Activated B cell treated with CpG ODN at 0.5 μM for 24 hours (primary cell): ENCODE results near the gene TBC1D14. TPM values are rescaled to one million over a fixed set of nuclear protein-coding genes. Genes with fewer than 3 reads are reported as not detected.
A peak's percentile ranks its signal among the peaks of the same experiment; 100 is the strongest.

Experiments used
- ATAC-seq: fragments of 200-7000 bp; cut with Tn5 transposase; one replicate; pipeline ENCODE4 v1.10.0; 2021; ENCODE audit warnings: low read depth, mild to moderate bottlenecking, moderate library complexity
- CTCF ChIA-PET: fragments of 350-600 bp; sonication (Branson Sonifier 250); formaldehyde crosslinking; loops from one replicate; lab custom pipeline; 2021; ENCODE audit warnings: antibody characterized with exemption; lab: Charles Lee
- POLR2A ChIA-PET: fragments of 350-600 bp; sonication (Branson Sonifier 250); formaldehyde crosslinking; loops from one replicate; lab custom pipeline; 2021; ENCODE audit warnings: antibody characterized with exemption; lab: Charles Lee
- DNase-seq: peaks from one replicate; pipeline ENCODE4 v3.0.0; 2022
- H3K27ac Mint-ChIP-seq: one replicate; pipeline ENCODE4 v1.8.0; 2020; ENCODE audit warnings: mixed read lengths
- H3K27me3 Mint-ChIP-seq: one replicate; pipeline ENCODE4 v1.8.0; 2021; ENCODE audit warnings: mixed read lengths
- H3K36me3 Mint-ChIP-seq: one replicate; pipeline ENCODE4 v1.8.0; 2021; ENCODE audit warnings: low read depth, mixed read lengths
- H3K4me1 Mint-ChIP-seq: one replicate; pipeline ENCODE4 v1.8.0; 2021; ENCODE audit warnings: mixed read lengths
- H3K4me3 Mint-ChIP-seq: one replicate; pipeline ENCODE4 v1.8.0; 2020; ENCODE audit warnings: mild to moderate bottlenecking, mixed read lengths
- H3K9me3 Mint-ChIP-seq: one replicate; pipeline ENCODE4 v1.8.0; 2020; ENCODE audit warnings: mixed read lengths
- CTCF ChIP-seq: fragments of 200-600 bp; IDR thresholded peaks from one replicate; pipeline ENCODE4 v1.8.0; 2022; ENCODE audit warnings: antibody characterized with exemption, mild to moderate bottlenecking
- intact Hi-C: fragments of 100-400 bp; cut with micrococcal nuclease; formaldehyde crosslinking; loops from one replicate; pipeline ENCODE4 v1.15.1; 2024
- total RNA-seq: library from RNA; stranded (reverse); gene quantifications from 2 replicates; pipeline ENCODE4 v1.2.3, GENCODE V29; 2022

The TBC1D14 gene
- total RNA-seq, 1 donor from 2014 or later = 35.1 TPM

- TF ChIP-seq CTCF = no peak
- intact Hi-C loops = no loop called here
- no peaks in the 10 kb centered on the region for H3K27me3 Mint-ChIP-seq
- H3K4me3 Mint-ChIP-seq = no peak overlapping the region
- H3K27ac Mint-ChIP-seq = peak overlapping the region; percentile 35
- H3K9me3 Mint-ChIP-seq = no peaks in the 10 kb centered on the region
- peaks cover 64% of the 10 kb centered on the region for H3K4me1 Mint-ChIP-seq
- no peak for ATAC-seq
- ChIA-PET CTCF (no interaction called here), POLR2A (no interaction called here)
- DNase-seq = no peak
- H3K36me3 Mint-ChIP-seq = no peaks in the 10 kb centered on the region
Measured at GRCh38 chr4:6914448-6914847, 4.8 kb downstream of the TBC1D14 start.

GRCh38 chr4:6915041-6916005 is 5.7 kb downstream of the TBC1D14 start:
- POLR2A ChIA-PET = interaction anchor here (0.7 kb wide), 1 partner anchor 48 kb away, joined by 5 read pairs; no protein-coding TSS in a partner anchor
- intact Hi-C loops = loop anchor here (2.0 kb wide), 2 partner anchors 49 to 71 kb away; no protein-coding TSS in a partner anchor
- no peak for ATAC-seq
- TF ChIP-seq CTCF = no peak
- Mint-ChIP-seq H3K27me3 (no peaks in the 10 kb centered on the region), H3K4me3 (no peak overlapping the region), H3K27ac (no peak overlapping the region), H3K9me3 (no peaks in the 10 kb centered on the region), H3K36me3 (no peaks in the 10 kb centered on the region), H3K4me1 (peaks cover 62% of the 10 kb centered on the region)
- CTCF ChIA-PET = no interaction called here
- no peak for DNase-seq

GRCh38 chr4:6916069-6916586 is 6.5 kb downstream of the TBC1D14 start:
- H3K36me3 Mint-ChIP-seq = no peaks in the 10 kb centered on the region
- ChIA-PET CTCF (no interaction called here), POLR2A (interaction anchor here (0.7 to 1.7 kb wide), 5 partner anchors 47 to 207 kb away, joined by 4 to 9 read pairs (median 5); partner anchors contain the start of genes GRPEL1 and MRFAP1L1)
- intact Hi-C loops = loop anchor here (2.0 kb wide), 2 partner anchors 49 to 71 kb away; no protein-coding TSS in a partner anchor
- no peaks in the 10 kb centered on the region for H3K27me3 Mint-ChIP-seq
- TF ChIP-seq CTCF = no peak
- H3K4me1 Mint-ChIP-seq = peaks cover 56% of the 10 kb centered on the region
- ATAC-seq = no peak
- H3K27ac Mint-ChIP-seq = peak overlapping the region; percentile 76
- no peaks in the 10 kb centered on the region for H3K9me3 Mint-ChIP-seq
- DNase-seq = no peak
- H3K4me3 Mint-ChIP-seq = no peak overlapping the region

GRCh38 chr4:6916587-6917460 is 7.2 kb downstream of the TBC1D14 start:
- Mint-ChIP-seq H3K27ac (peak overlapping the region; percentile 76), H3K4me3 (peak overlapping the region; percentile 42), H3K27me3 (no peaks in the 10 kb centered on the region), H3K36me3 (no peaks in the 10 kb centered on the region), H3K9me3 (no peaks in the 10 kb centered on the region), H3K4me1 (peaks cover 50% of the 10 kb centered on the region)
- ChIA-PET CTCF (interaction anchor here (0.6 to 1.2 kb wide), 3 partner anchors 23 to 133 kb away, joined by 3 to 4 read pairs (median 3); no protein-coding TSS in a partner anchor), POLR2A (interaction anchor here (1.1 to 2.3 kb wide), 6 partner anchors 8 to 207 kb away, joined by 3 to 16 read pairs (median 6); partner anchors contain the start of genes GRPEL1, MRFAP1L1 and TBC1D14)
- ATAC-seq (peak; percentile 62), DNase-seq (no peak)
- intact Hi-C loops = loop anchor here (1.0 to 2.0 kb wide), 3 partner anchors 8 to 70 kb away; partner anchors contain the start of gene TBC1D14
- TF ChIP-seq CTCF = no peak
